ENCODE results near the gene TEAD2.

DNA sequence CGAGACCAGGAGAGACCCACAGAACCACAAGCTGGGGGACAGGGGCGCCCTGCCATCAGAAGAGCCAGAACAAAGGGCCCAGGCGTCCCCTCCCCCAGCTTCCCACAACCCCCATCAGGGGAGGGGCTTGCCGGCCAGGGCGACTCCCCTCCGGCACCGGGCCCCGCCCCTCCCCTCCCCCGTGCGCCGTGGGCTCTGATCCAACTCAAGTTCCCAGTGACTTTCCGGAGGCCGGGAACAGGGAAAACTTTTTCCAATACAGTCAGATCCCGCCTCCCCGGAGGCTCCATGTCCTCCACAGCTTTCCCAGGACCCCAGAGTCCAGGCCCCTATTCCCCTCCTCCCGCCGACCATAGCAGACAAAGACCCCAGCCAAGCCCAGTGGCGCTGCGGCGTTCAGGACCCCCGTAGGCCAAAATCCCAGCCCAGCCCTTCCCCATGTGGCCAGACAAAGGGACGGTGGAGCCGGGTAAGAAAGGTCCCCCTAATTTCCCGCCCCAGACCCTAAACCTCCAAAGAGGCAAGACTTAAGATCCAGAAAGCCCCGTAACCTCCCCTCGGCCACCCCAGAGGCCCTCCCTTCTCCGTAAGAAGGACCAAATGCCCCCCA lies 673 bp downstream of the TEAD2 start:
- TF ChIP-seq, protein P1, sequence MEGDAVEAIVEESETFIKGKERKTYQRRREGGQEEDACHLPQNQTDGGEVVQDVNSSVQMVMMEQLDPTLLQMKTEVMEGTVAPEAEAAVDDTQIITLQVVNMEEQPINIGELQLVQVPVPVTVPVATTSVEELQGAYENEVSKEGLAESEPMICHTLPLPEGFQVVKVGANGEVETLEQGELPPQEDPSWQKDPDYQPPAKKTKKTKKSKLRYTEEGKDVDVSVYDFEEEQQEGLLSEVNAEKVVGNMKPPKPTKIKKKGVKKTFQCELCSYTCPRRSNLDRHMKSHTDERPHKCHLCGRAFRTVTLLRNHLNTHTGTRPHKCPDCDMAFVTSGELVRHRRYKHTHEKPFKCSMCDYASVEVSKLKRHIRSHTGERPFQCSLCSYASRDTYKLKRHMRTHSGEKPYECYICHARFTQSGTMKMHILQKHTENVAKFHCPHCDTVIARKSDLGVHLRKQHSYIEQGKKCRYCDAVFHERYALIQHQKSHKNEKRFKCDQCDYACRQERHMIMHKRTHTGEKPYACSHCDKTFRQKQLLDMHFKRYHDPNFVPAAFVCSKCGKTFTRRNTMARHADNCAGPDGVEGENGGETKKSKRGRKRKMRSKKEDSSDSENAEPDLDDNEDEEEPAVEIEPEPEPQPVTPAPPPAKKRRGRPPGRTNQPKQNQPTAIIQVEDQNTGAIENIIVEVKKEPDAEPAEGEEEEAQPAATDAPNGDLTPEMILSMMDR (IDR thresholded peaks at IDR 0.05), result no peak
- no peak for TF ChIP-seq ZFX (IDR thresholded peaks at IDR 0.05; ENCODE audit: borderline replicate concordance)
